ENCODE measurements around the gene STRN.

DNA sequence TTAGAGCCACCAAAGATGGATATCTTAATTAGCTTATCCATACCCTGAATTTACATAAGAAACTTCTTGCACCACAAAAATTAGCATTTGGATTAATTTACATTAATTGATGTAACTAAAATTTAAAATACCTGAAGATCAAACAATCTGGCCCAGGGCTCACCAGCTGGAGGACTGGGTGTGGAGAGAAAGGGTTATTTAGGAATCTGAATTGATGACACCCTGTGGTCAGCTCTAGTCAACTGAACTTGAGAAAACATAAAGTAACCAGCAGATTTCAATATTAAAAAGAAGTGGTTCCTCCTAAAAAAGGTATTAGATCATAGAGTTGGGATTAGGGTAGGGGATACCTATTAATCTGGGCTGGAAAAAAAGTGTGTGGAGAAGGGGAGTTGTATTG is 122.5 kb downstream of the STRN start:
- TF ChIP-seq CTCF (IDR thresholded peaks at IDR 0.05) (no peak), POLR2A (IDR thresholded peaks at IDR 0.05) (no peak)
